ENCODE data around the gene STK24.
"Not testable (repeated sequence)": the region's sequence is repeated elsewhere in the genome, so short reads cannot be mapped to it uniquely, and the experiment has no call there.

- not testable (repeated sequence) for TF ChIP-seq CTCF, EZH2phosphoT487 (IDR thresholded peaks at IDR 0.05; ENCODE audit: low read length)
Observed at GRCh38 chr13:98589516-98589915, 12.6 kb upstream of the STK24 start.

All from MM.1S (cell line).